Measurements from ENCODE around the gene SLAIN2.

The SLAIN2 gene

GRCh38 chr4:48461000-48461399, 119.7 kb downstream of the SLAIN2 start:
- TF ChIP-seq, protein P1, sequence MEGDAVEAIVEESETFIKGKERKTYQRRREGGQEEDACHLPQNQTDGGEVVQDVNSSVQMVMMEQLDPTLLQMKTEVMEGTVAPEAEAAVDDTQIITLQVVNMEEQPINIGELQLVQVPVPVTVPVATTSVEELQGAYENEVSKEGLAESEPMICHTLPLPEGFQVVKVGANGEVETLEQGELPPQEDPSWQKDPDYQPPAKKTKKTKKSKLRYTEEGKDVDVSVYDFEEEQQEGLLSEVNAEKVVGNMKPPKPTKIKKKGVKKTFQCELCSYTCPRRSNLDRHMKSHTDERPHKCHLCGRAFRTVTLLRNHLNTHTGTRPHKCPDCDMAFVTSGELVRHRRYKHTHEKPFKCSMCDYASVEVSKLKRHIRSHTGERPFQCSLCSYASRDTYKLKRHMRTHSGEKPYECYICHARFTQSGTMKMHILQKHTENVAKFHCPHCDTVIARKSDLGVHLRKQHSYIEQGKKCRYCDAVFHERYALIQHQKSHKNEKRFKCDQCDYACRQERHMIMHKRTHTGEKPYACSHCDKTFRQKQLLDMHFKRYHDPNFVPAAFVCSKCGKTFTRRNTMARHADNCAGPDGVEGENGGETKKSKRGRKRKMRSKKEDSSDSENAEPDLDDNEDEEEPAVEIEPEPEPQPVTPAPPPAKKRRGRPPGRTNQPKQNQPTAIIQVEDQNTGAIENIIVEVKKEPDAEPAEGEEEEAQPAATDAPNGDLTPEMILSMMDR (conservative IDR thresholded peaks at IDR 0.05) = no peak
- TF ChIP-seq ZFX (IDR thresholded peaks at IDR 0.05) = no peak
- no peak overlapping the region for H3K27ac ChIP-seq

DNA sequence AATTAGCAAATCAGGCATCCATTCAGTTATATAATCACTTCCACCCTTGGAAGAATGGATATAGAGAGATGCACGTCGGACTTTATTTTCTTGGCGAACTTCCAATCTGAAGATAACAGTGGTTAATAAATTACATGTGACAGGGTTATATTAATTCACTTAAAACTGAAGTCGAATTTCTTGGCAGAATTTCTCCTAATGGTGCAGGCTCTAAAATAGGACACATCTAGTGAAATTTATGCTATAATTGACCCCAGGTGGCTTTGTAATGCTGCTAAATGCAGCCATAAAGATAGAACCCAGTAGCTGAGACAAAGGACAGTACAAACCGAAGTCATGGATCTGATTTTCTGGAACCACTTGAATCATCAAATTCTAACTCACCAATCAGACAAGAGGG, 121.0 kb downstream of the SLAIN2 start:
- H3K27ac ChIP-seq = no peak overlapping the region

DNA sequence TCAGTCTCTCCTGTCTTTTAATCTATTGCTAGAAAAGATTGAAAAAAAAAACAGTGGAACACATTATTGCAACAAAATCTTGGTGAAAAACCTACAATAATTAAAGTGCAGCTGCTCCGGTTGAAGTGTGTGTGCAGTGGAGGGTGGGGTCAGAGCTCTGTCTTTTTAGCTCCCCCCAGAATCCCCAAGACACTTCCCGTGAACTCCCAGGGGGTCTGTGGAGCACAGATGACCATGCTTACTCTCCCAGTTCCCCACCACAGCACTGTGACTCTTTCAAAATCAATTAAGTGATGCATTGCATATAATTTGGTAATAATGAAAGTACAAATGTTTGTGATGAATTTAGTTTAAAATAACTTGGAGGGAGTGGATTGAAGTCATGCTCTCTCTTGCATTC, 126.1 kb downstream of the SLAIN2 start:
- no peak overlapping the region for H3K27ac ChIP-seq
- no peak for TF ChIP-seq ZFX (IDR thresholded peaks at IDR 0.05)
- TF ChIP-seq, protein P1 (conservative IDR thresholded peaks at IDR 0.05) = no peak

More for the DNA sequence above, 121.0 kb downstream of the SLAIN2 start:
- TF ChIP-seq, protein P1 (conservative IDR thresholded peaks at IDR 0.05) = no peak
- no peak for TF ChIP-seq ZFX (IDR thresholded peaks at IDR 0.05)

DNA sequence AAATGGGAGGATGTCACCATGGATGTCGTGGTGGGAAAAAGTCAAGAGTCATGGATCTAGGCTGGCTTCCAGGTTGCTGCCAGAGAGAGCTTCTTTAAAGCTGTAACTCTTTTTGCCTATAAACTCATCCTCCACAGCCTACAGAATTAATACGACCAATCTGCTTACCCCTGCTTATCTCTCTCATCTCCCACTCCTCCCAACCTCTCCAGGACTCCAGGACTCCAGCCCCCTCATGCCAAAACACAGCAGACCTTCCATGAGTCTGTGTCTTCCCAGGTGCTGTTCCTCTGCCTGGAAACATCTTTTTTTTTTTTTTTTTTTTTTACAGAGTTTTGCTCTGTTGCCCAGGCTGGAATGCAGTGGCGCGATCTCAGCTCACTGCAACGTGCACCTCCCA, 126.6 kb downstream of the SLAIN2 start:
- H3K27ac ChIP-seq = no peak overlapping the region
- TF ChIP-seq ZFX (IDR thresholded peaks at IDR 0.05) = no peak
- TF ChIP-seq, protein P1 (conservative IDR thresholded peaks at IDR 0.05) = no peak

GRCh38 chr4:48470137-48470536, 128.8 kb downstream of the SLAIN2 start:
- no peak overlapping the region for H3K27ac ChIP-seq
- TF ChIP-seq ZFX (IDR thresholded peaks at IDR 0.05) = no peak
- TF ChIP-seq, protein P1 (conservative IDR thresholded peaks at IDR 0.05) = no peak

GRCh38 chr4:48470570-48470969, 129.2 kb downstream of the SLAIN2 start:
- H3K27ac ChIP-seq = no peak overlapping the region
- TF ChIP-seq ZFX (IDR thresholded peaks at IDR 0.05) = no peak
- TF ChIP-seq, protein P1 (conservative IDR thresholded peaks at IDR 0.05) = no peak

GRCh38 chr4:48472794-48473193, 131.5 kb downstream of the SLAIN2 start:
- no peak overlapping the region for H3K27ac ChIP-seq
- TF ChIP-seq, protein P1 (conservative IDR thresholded peaks at IDR 0.05) = no peak
- no peak for TF ChIP-seq ZFX (IDR thresholded peaks at IDR 0.05)
